Measurements from ENCODE around the gene FBXL5.

The FBXL5 gene

DNA sequence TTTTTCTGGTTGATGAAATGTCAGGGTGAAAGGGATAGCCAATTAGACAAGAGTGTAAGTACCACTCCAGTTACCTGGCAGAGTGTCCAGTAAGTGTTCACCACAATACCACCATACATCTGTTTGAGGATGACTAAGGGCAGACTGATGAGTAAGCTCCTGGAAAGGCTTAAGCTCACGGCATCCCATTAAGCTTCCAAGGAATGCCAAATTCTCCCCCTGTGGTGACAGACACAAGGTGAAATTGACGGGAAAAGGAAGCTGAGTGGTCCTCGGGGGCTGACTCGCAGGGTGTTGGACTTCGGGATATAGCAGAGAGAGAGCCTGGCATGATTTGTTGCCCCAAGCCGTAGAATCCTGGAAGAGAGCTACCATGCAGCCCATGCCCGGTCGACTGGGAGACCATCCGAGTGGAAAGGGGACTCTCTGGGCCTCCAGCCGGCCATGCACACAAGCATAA lies 40.1 kb upstream of the FBXL5 start:
- Histone ChIP-seq H3K27me3 (ENCODE audit: low read length) (no peaks in the 10 kb centered on the region), H2AFZ (ENCODE audit: low read depth, low read length, severe bottlenecking) (no peak overlapping the region), H3K27ac (ENCODE audit: low read depth, low read length) (no peak overlapping the region), H3K36me3 (ENCODE audit: low read length) (no peaks in the 10 kb centered on the region), H3K9ac (ENCODE audit: low read length) (no peak overlapping the region), H3K4me3 (ENCODE audit: insufficient read depth, low read length, poor library complexity, severe bottlenecking) (no peak overlapping the region), H3F3A (ENCODE audit: insufficient read depth) (no peaks in the 10 kb centered on the region), H3K9me2 (replicated peaks; ENCODE audit: insufficient read depth, low read length) (no peaks in the 10 kb centered on the region), H3K9me3 (ENCODE audit: insufficient read depth, low read length) (no peaks in the 10 kb centered on the region), H4K20me1 (ENCODE audit: low read depth, low read length) (no peaks in the 10 kb centered on the region), H3K4me2 (ENCODE audit: low read depth, low read length, poor library complexity, severe bottlenecking) (no peak overlapping the region), H3K79me2 (ENCODE audit: insufficient read depth, low read length) (no peaks in the 10 kb centered on the region)
- no peak for TF ChIP-seq EZH2phosphoT487 (conservative IDR thresholded peaks at IDR 0.05; ENCODE audit: low read length)
- TF ChIP-seq, protein P1, sequence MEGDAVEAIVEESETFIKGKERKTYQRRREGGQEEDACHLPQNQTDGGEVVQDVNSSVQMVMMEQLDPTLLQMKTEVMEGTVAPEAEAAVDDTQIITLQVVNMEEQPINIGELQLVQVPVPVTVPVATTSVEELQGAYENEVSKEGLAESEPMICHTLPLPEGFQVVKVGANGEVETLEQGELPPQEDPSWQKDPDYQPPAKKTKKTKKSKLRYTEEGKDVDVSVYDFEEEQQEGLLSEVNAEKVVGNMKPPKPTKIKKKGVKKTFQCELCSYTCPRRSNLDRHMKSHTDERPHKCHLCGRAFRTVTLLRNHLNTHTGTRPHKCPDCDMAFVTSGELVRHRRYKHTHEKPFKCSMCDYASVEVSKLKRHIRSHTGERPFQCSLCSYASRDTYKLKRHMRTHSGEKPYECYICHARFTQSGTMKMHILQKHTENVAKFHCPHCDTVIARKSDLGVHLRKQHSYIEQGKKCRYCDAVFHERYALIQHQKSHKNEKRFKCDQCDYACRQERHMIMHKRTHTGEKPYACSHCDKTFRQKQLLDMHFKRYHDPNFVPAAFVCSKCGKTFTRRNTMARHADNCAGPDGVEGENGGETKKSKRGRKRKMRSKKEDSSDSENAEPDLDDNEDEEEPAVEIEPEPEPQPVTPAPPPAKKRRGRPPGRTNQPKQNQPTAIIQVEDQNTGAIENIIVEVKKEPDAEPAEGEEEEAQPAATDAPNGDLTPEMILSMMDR (IDR thresholded peaks at IDR 0.05; ENCODE audit: insufficient read depth, low read length, poor library complexity, severe bottlenecking), result no peak

DNA sequence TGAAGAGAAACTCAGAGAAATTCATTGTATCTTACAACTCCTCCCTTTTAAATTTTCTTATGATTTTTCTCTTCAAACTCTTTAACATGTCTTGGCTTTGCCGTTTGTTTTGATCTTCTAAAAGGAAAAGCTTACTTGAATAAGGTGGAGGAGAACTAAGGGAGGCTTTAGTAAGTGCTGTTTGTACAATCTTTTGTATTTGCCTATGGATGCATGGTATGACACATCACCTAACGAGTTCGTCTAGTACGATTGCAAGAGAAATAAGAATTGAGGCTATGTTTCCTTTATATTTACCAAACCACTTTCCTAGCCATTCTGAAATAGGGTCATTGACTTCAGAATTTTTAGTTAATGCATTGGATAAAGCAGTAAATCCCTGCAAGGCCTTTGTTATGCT lies 39.3 kb upstream of the FBXL5 start:
- H3K9ac ChIP-seq (ENCODE audit: low read length), result no peak overlapping the region
- no peak overlapping the region for H3K27ac ChIP-seq (ENCODE audit: low read depth, low read length)
- H3K36me3 ChIP-seq (ENCODE audit: low read length), result no peaks in the 10 kb centered on the region
- H3K4me3 ChIP-seq (ENCODE audit: insufficient read depth, low read length, poor library complexity, severe bottlenecking), result no peak overlapping the region
- H2AFZ ChIP-seq (ENCODE audit: low read depth, low read length, severe bottlenecking), result no peak overlapping the region
- TF ChIP-seq, protein P1 (IDR thresholded peaks at IDR 0.05; ENCODE audit: insufficient read depth, low read length, poor library complexity, severe bottlenecking), result no peak
- TF ChIP-seq EZH2phosphoT487 (conservative IDR thresholded peaks at IDR 0.05; ENCODE audit: low read length), result no peak
- no peaks in the 10 kb centered on the region for H3K27me3 ChIP-seq (ENCODE audit: low read length)
- no peaks in the 10 kb centered on the region for H3K79me2 ChIP-seq (ENCODE audit: insufficient read depth, low read length)
- no peaks in the 10 kb centered on the region for H3K9me2 ChIP-seq (replicated peaks; ENCODE audit: insufficient read depth, low read length)
- no peaks in the 10 kb centered on the region for H3F3A ChIP-seq (ENCODE audit: insufficient read depth)
- H4K20me1 ChIP-seq (ENCODE audit: low read depth, low read length), result no peaks in the 10 kb centered on the region
- H3K9me3 ChIP-seq (ENCODE audit: insufficient read depth, low read length), result no peaks in the 10 kb centered on the region
- no peak overlapping the region for H3K4me2 ChIP-seq (ENCODE audit: low read depth, low read length, poor library complexity, severe bottlenecking)

DNA sequence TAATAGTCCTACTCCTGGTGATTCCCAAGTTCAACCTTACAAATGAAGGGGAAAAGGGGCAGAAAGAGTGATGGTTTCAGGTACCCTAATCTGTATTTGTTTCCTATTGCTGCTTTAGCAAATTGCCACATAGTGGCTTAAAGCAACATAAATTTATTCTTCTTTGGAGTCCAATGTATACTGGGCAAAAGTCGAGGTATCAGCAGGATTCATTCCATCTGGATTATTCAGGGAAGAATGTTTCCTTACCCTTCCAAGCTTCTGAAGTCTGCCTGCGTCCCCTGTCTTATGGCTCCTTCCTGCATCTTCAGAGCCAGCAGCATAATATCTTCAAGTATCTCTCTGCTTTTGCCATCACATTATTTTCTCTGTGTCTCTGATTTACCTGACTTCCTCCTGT lies 37.4 kb upstream of the FBXL5 start:
- Histone ChIP-seq H3K9me3 (ENCODE audit: insufficient read depth, low read length) (no peaks in the 10 kb centered on the region), H3K36me3 (ENCODE audit: low read length) (peaks cover 6% of the 10 kb centered on the region; the same call in 1 of the 2 replicates), H3F3A (ENCODE audit: insufficient read depth) (no peaks in the 10 kb centered on the region), H3K79me2 (ENCODE audit: insufficient read depth, low read length) (no peaks in the 10 kb centered on the region), H3K27ac (ENCODE audit: low read depth, low read length) (no peak overlapping the region), H3K9me2 (replicated peaks; ENCODE audit: insufficient read depth, low read length) (no peaks in the 10 kb centered on the region), H3K4me3 (ENCODE audit: insufficient read depth, low read length, poor library complexity, severe bottlenecking) (no peak overlapping the region), H3K27me3 (ENCODE audit: low read length) (no peaks in the 10 kb centered on the region), H4K20me1 (ENCODE audit: low read depth, low read length) (no peaks in the 10 kb centered on the region), H3K4me2 (ENCODE audit: low read depth, low read length, poor library complexity, severe bottlenecking) (no peak overlapping the region), H2AFZ (ENCODE audit: low read depth, low read length, severe bottlenecking) (no peak overlapping the region), H3K9ac (ENCODE audit: low read length) (no peak overlapping the region)
- TF ChIP-seq EZH2phosphoT487 (conservative IDR thresholded peaks at IDR 0.05; ENCODE audit: low read length), result no peak
- TF ChIP-seq, protein P1 (IDR thresholded peaks at IDR 0.05; ENCODE audit: insufficient read depth, low read length, poor library complexity, severe bottlenecking), result no peak
